MM.1S (cell line): Measurements from ENCODE around the gene FOXK1.

Experiments
- CTCF ChIP-seq: fragments of 300-600 bp; sonication (generic); IDR thresholded peaks from 2 replicates; pipeline ENCODE4 v1.5.1; 2016; ENCODE audit warnings: antibody characterized with exemption, low read length, mixed read lengths
- EZH2 ChIP-seq: fragments of 300-600 bp; sonication (generic); optimal IDR thresholded peaks from 2 replicates; pipeline ENCODE3; 2017; ENCODE audit warnings: low read depth, mild to moderate bottlenecking, antibody characterized with exemption, low read length, mixed read lengths
- EZH2phosphoT487 ChIP-seq: fragments of 300-600 bp; sonication (generic); IDR thresholded peaks from 2 replicates; pipeline ENCODE4 v1.6.1; 2018; ENCODE audit warnings: antibody characterized with exemption, low read length

DNA sequence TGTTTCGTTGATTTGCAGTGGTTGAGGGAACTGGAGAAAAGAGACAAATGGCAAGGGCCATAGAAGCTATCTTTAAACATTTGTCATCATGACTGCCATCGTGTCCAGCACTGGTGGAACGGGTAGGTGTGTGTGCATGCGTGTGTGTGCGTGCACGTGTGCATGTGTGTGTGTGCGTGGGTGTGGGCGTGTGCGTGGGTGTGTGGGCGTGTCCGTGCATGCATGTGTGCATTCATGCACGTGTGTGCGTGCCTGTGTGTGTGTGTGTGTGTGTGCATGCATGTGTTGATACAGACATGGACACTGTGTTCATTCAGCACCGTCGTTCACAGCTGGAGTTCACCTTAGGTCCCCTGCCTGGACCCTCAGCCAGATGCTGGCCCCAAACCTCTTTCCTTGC lies 55.2 kb downstream of the FOXK1 start:
- TF ChIP-seq CTCF (no peak), EZH2 (no peak), EZH2phosphoT487 (no peak)
